ENCODE results near the gene DMXL2.
"Not testable (repeated sequence)": the region's sequence is repeated elsewhere in the genome, so short reads cannot be mapped to it uniquely, and the experiment has no call there.

The DMXL2 gene

DNA sequence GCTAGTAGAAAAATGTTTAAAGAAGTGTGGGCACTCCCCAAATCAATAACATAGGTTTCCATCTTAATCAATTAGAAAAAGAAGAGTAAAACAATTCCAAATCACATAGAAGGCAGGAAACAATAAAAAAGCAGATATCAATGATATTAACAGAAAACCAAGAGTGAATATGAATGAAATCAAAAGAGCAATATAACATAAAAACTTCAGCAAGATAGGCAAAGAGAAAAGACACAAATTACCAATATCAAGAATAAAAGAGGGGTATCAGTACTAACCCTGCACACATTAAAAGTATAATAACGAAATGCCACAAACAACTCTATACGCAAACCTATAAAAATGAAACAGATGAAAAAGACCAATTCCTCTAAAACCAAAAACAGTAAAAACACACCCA lies 19.6 kb downstream of the DMXL2 start:
- TF ChIP-seq GATA1 (IDR thresholded peaks at IDR 0.05; ENCODE audit: low read depth, low read length), result no peak
- TF ChIP-seq POLR2A (IDR thresholded peaks at IDR 0.05; ENCODE audit: low read length), result no peak

GRCh38 chr15:51602484-51602883 lies 20.1 kb downstream of the DMXL2 start:
- TF ChIP-seq POLR2A (IDR thresholded peaks at IDR 0.05; ENCODE audit: low read length) (no peak), GATA1 (IDR thresholded peaks at IDR 0.05; ENCODE audit: low read depth, low read length) (no peak)
- no peak for DNase-seq

More for the DNA sequence above, 19.6 kb downstream of the DMXL2 start:
- DNase-seq, result no peak

DNA sequence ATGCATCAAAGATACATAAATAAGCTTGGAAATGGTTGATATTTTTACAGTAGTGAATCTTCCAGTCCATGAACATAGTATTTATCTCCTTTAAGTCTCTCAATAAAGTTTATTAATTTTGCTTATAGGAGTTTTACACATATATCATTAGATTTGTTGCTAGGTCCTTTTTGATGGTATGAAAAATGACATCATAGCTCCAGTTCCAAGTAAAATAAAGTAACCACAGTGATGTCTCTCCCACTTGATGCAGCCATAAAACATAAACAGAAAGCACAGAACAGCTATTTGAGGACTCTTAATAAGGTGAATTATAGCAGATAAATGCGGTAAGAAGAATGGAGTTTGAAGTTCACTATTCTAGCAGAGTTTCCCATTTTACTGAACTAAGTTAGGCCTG lies 20.8 kb downstream of the DMXL2 start:
- no peak for TF ChIP-seq POLR2A (IDR thresholded peaks at IDR 0.05; ENCODE audit: low read length)
- TF ChIP-seq GATA1 (IDR thresholded peaks at IDR 0.05; ENCODE audit: low read depth, low read length), result no peak
- no peak for DNase-seq

- DNase-seq, result no peak
These were observed 22.5 kb downstream of the DMXL2 start for GRCh38 chr15:51600114-51600513.

DNA sequence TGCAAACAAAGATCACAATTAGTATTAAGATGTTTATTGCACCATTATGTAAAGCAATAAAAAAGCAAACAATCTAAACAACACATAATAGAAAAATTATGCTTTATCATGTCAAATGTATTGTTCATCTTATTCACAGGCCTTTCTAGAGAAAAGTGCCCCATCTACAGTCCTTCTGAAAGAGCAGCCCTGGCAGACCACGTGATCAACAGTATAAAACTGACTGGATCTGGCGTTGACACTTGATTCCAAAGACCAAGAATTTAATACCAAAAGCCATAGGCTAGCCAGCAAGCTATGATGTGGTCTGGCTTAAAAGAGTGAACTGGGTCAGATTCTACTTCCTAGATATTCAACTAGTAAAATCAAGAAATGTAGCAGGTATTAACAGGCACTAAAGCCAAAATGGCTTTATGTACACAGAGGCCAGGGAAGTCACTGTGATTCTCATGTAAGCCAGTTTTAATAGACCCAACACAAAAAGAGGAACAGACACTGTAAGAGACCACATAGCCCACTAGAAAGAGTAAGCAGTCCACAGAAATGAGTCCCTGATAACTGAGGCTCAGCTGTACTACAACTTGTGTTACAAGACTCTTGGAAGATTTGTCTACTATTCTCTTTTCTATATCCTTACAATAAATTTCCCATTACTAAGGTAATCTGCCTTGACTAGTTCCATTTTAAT lies 32.5 kb downstream of the DMXL2 start:
- no peak for TF ChIP-seq POLR2A (IDR thresholded peaks at IDR 0.05; ENCODE audit: low read length)
- TF ChIP-seq GATA1 (IDR thresholded peaks at IDR 0.05; ENCODE audit: low read depth, low read length), result no peak

More at GRCh38 chr15:51600114-51600513, 22.5 kb downstream of the DMXL2 start:
- no peak for TF ChIP-seq GATA1 (IDR thresholded peaks at IDR 0.05; ENCODE audit: low read depth, low read length)
- TF ChIP-seq POLR2A (IDR thresholded peaks at IDR 0.05; ENCODE audit: low read length), result no peak

DNA sequence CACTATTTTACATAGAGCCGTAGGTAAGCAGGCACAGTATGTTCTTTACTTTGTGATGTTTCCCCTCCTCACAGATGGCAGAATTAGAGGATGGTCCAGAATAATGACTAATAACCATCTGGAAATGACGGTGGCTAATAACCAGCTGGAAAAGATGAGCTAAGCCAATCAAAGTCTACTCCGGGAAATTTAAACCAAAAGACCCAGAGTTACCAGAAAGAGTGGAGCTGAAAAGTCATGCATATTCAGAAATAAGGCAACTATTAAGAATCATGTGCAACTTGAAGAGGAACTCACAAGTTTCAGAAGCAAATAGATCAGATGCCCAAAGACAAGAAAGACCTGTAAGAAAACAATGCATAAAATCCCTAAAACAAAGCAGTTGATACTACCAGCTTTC lies 33.6 kb downstream of the DMXL2 start:
- TF ChIP-seq POLR2A (IDR thresholded peaks at IDR 0.05; ENCODE audit: low read length) (no peak), GATA1 (IDR thresholded peaks at IDR 0.05; ENCODE audit: low read depth, low read length) (no peak)
- DNase-seq, result no peak

More for the DNA sequence above, 32.5 kb downstream of the DMXL2 start:
- DNase-seq, result no peak

DNA sequence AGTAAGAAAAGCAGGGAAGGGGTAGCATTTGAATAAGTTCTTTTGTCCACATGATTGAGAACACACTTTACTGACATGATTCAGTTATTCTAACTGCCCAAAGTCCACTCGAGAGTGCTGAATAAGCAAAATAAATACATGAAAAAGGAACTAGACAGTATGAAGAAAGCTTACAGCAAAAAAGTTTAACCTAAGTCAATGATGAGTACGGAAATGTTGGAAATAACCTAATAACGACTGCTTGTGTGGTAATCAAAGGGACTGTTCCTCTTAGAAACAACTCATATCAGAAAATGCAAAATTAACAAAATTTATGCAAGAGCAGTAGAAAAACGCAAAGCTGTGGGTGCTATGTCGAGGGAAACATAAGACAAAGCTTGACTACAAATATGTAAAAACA lies 36.6 kb downstream of the DMXL2 start:
- TF ChIP-seq POLR2A (IDR thresholded peaks at IDR 0.05; ENCODE audit: low read length) (no peak), GATA1 (IDR thresholded peaks at IDR 0.05; ENCODE audit: low read depth, low read length) (no peak)
- DNase-seq, result no peak

- DNase-seq, result no peak
- TF ChIP-seq GATA1 (IDR thresholded peaks at IDR 0.05; ENCODE audit: low read depth, low read length) (no peak), POLR2A (IDR thresholded peaks at IDR 0.05; ENCODE audit: low read length) (no peak)
These were observed 41.6 kb downstream of the DMXL2 start for GRCh38 chr15:51580982-51581381.

DNA sequence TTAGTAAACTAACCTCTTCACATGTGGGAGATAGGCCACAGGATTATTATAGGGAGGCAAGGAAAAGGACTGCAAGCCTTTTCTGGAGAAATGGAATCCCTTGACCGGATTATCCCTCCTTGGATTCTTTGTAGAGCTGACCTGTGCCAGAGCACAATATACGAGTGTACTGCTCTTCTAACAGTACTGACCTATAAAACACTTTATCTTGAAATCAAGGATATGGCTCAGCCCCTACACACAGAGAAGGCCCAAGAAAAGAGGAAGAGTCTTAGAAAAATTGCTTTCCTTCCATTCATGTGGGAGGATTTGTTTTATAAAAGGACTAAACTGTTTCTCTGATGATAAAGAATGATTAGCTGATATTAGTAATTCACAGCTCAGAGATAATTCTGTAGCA lies 42.2 kb downstream of the DMXL2 start:
- no peak for TF ChIP-seq POLR2A (IDR thresholded peaks at IDR 0.05; ENCODE audit: low read length)
- TF ChIP-seq GATA1 (IDR thresholded peaks at IDR 0.05; ENCODE audit: low read depth, low read length), result no peak

GRCh38 chr15:51579012-51579411 lies 43.6 kb downstream of the DMXL2 start:
- DNase-seq, result no peak
- TF ChIP-seq POLR2A (IDR thresholded peaks at IDR 0.05; ENCODE audit: low read length) (no peak), GATA1 (IDR thresholded peaks at IDR 0.05; ENCODE audit: low read depth, low read length) (no peak)

More for the DNA sequence above, 42.2 kb downstream of the DMXL2 start:
- no peak for DNase-seq

DNA sequence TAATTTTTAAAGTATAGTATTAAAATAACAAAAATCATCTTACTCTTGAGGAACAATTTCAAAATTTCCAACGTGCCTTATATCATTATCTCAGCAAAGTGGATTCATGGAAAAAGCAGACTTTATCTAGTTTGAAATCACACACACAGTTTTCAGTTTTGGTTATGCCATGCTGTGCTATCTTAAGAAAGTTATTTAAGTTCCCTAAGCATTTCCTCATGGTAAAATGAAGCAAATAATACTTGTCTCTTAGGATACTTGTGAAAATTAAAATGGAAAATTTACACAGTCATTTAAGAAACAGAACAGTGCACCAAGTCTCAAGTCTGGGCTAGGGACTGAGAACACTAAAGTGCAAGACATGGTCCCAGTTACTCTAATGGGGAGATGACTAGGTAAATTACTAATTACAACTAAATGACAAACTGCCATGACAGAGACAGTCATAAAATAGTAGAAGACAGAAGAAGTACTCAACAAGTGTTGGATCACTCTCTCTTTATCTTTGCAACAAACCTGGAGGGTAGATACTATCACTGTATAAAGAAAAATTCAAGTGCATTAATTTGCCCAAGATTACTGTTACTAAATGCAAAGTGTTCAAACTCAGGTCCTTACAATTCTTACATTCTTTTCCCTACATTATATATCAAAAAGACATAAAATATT lies 44.8 kb downstream of the DMXL2 start:
- DNase-seq, result no peak

DNA sequence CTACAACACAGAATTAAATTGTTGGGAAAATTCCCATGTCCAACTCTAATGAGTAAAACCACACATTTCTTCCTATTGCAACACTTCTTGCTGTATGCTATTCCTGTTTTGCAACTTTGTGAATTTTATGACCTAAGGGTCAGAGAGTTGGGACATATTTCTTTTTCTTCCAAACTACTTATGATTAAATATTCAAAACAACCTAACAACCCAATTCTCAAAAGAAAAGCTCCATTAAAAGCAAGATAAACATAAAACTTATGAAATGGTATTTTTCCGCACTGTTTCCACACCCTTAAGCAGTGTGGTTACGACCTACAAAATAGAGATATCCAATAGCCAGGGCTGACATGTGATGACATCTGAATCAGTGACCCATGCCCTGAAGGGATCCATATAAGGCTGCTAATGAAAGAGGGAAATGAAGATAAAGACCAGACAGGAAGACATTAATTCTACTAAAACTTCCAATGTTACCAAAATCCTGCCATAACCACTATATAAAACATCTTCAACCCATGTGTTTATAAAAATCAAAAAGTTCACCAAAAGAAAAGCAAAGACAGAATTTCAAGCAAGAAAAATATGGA lies 45.6 kb downstream of the DMXL2 start:
- DNase-seq, result no peak
- TF ChIP-seq POLR2A (IDR thresholded peaks at IDR 0.05; ENCODE audit: low read length), result no peak
- no peak for TF ChIP-seq GATA1 (IDR thresholded peaks at IDR 0.05; ENCODE audit: low read depth, low read length)

More for the DNA sequence above, 44.8 kb downstream of the DMXL2 start:
- TF ChIP-seq GATA1 (IDR thresholded peaks at IDR 0.05; ENCODE audit: low read depth, low read length) (no peak), POLR2A (IDR thresholded peaks at IDR 0.05; ENCODE audit: low read length) (no peak)

DNA sequence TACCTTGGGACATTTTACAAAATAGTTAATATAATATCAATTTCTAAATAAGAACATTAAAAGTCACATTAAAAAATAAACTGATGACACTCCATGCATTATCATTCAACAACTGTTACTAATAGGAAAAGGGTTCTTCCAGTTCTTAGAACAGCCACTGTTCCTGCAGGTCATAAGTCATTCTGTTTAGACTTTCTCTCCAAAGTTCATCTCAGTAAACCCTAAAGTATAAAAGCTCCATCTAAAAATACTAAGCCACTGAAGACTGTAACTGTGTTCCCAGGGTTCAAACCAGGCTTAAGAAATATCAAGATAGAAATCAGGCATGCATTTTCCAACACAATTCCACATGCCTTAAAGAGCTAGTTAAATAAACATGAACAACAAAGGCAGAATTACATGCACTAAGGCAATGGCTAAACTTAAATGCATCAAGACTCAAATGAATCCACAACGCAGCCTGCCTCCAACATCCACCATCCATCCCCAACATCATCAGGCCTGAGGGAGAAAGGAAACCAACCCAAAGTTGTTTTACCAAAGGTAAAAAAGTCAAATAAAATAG lies 46.2 kb downstream of the DMXL2 start:
- no peak for TF ChIP-seq POLR2A (IDR thresholded peaks at IDR 0.05; ENCODE audit: low read length)
- no peak for TF ChIP-seq GATA1 (IDR thresholded peaks at IDR 0.05; ENCODE audit: low read depth, low read length)
- DNase-seq, result no peak

GRCh38 chr15:51575775-51576174 lies 46.8 kb downstream of the DMXL2 start:
- TF ChIP-seq POLR2A (IDR thresholded peaks at IDR 0.05; ENCODE audit: low read length), result no peak
- TF ChIP-seq GATA1 (IDR thresholded peaks at IDR 0.05; ENCODE audit: low read depth, low read length), result no peak
- DNase-seq, result no peak

- not testable (repeated sequence) for DNase-seq
These were observed 49.2 kb downstream of the DMXL2 start for GRCh38 chr15:51573352-51573751.

- DNase-seq, result not testable (repeated sequence)
These were observed 53.4 kb downstream of the DMXL2 start for GRCh38 chr15:51568939-51569784.
